HG03558 (cell line): ENCODE results near the gene SERPINI1.
A peak's percentile ranks its signal among the peaks of the same experiment; 100 is the strongest.

Experiments used
- ATAC-seq: cut with Tn5 transposase; IDR thresholded peaks from one replicate; pipeline ENCODE4 v1.9.1; 2021; ENCODE audit warnings: moderate number of reproducible peaks; ENCODE audit not compliant: unreplicated experiment; ENCODE audit errors: extremely low read depth

Gene SERPINI1

GRCh38 chr3:167733961-167734497, 1.5 kb upstream of the SERPINI1 start:
- no peak for ATAC-seq

DNA sequence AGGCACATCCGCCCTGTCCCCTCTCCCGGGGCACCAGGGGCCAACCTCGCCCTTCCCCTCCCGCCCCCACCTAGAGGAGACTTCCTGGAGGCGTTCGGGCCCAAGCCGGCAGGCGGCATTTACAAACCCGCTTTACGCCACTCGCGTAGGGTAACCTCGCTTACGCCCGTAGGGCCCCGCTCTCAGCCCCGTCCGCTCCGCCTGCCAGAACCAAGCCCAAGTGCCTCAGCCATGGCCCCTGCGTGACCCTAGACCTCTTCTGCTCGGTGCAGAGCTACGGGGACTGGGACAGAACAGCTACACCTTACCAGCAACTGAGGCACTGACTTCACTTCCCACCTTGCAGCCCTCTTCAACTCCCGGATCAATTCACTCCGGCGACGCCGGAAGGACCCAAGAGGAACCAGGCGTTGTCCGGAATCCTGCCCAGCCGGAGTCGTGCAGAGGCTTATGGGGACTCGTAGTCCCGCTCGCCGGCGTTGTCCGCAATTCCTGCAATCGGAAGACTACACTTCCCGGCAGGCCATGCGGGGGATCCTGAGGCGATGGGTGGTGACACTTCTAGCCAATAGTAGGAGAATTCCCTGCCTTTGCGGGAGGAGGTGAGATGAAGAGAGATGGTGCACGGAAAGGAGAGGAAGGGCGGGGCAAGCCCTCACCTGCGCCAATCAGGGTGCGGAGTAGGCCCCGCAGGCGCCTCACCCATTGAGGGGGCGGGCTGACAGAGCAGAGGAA, 856 bp upstream of the SERPINI1 start, which contains the start of gene PDCD10:
PDCD10 (minus strand) TSS at position 395 of the 735 bp plus-strand sequence. CDS start 14,735 bp downstream, outside the sequence.
- peak; percentile 82 for ATAC-seq

GRCh38 chr3:167736264-167736787, 805 bp downstream of the SERPINI1 start:
- ATAC-seq = no peak

DNA sequence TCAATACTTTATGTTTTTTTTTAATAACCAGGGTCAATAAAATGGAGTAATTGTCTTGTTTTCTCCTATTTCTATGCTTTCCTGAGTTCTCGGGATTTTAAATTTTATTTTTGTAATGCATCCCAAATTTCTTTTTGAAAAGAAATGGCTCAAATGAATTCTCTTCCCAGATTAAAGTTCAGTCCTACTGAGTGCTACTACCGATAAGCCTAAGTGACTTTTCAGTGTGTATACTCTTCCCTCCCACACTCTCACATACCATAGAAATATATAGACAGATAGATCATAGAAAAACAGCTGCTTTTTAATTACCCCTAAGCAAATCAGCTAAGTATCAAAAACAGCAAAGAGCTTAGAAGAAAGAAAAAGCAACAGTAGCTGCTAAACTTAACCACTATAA, 1.5 kb downstream of the SERPINI1 start:
- no peak for ATAC-seq

DNA sequence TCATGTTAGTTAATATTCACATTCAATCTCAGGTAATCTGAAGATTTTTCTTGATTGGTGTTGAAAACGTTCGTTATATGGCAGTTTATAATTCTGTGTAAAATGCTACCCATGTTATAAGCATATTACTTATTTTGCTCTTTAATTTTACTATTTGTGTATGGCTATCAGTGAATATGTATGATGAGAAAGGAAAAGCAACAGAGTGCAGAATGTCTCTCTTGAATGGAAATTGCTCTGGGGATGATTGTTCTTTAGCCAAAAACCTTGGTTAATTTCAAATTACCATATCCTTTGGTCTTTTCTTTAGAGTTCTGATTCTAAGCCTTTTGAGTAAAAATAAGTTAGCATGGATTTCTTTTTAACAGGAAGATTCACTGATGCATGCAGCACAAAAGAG, 2.5 kb downstream of the SERPINI1 start:
- no peak for ATAC-seq

DNA sequence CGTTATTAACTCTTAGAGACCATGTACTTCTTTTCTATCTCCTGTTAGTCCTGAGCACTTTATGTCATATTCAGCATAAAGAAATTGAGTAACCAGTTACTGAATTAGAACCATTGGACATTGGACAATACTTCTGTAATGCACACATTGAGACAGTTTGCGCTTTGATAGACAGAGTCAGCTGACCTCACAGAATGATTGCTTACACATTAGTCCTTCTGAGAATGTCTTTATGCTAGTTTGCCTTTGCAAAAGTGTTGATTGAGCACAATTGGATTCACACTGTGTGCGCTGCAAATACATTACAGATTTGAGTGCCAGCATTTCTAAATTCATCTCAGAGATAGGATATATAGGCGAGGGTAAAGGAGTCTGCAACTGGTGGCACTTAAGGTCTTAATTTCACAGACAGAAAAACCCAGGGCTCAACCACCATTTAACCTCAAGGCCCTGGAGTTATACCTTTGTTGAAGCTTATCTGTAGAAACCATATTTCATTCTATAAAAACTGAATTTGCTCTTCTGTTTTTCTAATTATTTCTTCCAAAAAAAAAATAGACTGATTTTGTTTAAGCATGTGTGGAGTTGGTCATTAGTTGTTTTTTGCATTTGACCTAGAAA, 3.8 kb downstream of the SERPINI1 start:
- ATAC-seq = no peak

GRCh38 chr3:167740961-167741587, 5.6 kb downstream of the SERPINI1 start:
- ATAC-seq = peak; percentile 97

DNA sequence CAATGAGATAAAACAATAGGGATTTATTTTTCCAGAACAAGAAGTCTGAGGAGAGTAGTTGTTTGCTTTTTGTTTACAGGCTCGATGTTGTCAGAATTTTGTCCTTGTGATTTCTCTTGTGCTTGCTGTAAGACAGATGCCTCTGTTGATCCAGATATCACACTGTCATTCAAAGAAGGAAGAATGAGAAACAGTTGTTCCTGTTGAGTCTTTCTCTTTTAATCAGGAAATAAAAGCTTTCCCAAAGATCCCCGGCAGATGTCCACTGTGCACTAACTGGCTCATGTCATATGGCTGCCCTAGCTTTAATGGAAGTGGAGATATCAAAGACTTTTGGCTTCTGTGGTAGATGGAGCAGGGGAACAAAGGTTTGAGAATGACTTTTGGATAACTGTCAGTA, 6.8 kb downstream of the SERPINI1 start:
- ATAC-seq = no peak

DNA sequence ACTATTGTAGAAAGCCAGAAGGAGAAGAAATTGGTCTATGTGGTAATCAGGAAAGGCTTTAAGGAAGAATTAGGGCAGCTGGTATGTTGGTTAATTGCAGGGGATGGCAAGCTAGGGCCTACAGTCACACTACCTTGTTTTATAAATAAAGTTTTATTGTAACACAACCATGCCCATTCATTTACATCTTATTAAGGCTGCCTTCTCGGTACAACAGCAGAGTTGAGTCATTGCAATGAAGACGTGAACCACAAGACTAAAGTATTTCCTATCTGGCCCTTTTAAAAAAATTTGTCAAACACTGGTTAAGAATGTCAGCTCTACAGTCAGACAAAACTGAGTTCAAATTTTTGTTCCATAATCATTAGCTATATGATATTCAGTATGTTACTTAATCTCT, 8.3 kb downstream of the SERPINI1 start:
- ATAC-seq = no peak

GRCh38 chr3:167749209-167749608, 13.7 kb downstream of the SERPINI1 start:
- ATAC-seq = no peak

DNA sequence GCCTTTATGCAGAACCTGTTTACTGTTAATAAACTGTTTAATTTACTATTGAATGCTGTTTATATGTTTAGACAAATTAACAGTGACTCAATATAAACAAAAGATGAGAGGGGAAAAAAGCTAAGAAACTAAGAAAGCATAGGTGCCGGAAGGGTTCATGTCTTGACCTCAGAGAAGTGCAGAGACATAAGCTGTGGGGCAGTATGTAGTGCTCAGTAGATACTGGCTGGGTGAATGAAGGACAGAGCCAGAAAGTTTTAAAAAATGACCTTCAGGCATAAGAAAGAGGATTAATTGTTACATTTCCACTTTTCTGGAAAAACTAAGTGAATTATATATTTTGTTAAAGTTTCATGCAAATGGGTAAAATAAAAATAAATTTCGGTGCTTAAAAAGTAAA, 14.2 kb downstream of the SERPINI1 start:
- ATAC-seq = no peak

DNA sequence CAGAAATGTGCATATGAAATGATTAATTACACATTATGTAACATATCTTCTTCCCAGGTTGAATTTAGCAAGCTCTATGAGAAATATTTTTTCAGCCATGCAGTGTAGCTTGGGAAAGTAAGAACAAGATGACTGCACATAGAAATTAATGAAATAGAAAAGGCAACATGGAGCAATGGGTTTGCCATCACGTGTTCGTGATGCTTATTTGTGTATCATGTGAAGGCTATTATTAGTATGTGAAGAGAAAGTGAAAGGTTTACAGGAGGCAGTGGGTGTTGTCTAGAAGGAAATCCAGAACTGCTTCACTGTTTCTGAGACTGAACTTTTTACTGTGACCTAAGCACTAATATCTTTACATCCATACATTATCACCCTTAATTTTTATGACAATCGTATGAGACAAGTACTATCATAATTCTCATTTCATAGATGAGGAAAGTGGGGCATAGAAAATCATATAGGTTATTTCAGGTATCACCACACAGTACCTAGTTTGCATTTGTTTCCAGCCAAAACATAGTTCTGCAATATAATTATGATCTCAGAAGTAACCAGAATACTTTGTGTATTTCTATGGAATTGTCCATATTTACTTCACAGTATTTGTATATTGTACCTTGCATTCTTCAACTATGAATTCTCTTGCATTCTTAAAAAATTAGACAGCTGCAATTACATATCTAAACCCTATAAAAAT, 14.9 kb downstream of the SERPINI1 start:
- ATAC-seq = peak; percentile 99

DNA sequence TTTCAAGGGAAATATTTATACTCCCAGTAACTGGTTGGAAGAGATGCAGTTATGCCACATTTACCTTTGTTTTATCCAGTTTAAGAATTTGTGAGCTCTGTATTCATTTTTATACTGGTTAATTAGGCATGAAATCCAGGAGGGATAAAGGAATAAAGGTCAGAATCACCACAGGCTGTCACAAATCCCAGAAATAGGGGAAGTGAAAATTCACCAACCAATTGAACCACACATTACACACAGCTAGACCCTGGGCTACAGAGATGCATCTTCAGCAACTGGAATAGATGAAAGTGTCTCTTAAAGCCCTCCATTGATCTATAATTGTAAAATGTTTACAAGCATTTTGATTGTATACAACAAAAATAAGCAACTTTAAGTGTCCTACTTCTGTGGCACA, 18.5 kb downstream of the SERPINI1 start:
- ATAC-seq = no peak

DNA sequence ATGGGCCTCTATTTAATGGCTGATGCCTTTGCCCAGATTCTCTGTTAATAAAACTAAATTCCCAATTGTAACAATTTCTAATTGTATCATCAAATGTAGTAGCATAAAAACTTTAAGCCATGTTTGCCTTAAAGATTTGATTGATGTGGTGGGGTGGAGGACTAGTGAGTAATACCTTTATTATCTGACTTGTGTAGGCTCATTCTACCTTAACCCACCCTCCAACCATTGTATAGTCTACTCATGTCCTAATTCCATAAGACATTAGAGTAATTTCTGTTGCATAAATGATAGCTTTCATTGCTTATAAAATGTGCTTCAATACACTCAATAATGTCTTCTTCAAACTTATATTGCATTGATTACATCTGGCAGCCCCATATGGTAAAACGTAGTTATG, 25.8 kb downstream of the SERPINI1 start:
- ATAC-seq = no peak

DNA sequence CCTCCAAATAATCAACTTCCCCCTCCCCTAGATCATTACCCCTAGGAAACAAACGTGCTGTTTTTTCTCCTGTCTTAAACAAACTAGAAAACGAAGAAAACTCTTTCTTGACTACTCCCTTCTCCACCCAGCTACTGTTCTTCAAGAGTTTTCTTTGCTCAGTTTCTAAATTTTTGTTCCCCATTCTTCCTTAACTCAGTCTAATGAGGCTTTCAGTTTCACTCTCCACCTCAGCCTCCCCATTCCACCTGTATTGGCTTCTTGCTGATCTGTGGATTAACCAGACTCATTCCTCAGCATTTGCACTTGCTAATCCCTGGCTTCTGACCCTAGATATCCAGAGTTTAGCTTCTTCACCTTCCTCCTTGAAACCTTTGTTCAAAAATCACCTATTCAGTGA, 26.8 kb downstream of the SERPINI1 start:
- ATAC-seq = no peak

DNA sequence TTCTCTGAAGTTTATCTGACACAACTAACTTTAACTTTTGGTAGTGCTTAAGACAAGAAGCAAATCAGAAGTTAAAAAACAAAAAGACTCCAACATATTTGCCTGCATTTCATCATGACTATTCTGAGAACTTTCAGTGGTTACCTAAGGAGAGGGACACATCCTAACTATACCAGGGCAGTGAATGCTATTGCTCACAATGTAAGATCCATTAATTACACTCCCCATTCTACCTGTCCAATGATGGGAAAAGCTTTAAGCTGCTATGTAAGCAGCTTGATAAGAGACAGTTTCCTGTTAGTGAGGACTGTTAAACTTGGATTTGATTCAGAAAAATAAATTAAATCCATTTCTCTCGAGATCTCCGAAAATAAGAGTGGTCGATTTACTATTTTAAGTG, 37.5 kb downstream of the SERPINI1 start:
- no peak for ATAC-seq

DNA sequence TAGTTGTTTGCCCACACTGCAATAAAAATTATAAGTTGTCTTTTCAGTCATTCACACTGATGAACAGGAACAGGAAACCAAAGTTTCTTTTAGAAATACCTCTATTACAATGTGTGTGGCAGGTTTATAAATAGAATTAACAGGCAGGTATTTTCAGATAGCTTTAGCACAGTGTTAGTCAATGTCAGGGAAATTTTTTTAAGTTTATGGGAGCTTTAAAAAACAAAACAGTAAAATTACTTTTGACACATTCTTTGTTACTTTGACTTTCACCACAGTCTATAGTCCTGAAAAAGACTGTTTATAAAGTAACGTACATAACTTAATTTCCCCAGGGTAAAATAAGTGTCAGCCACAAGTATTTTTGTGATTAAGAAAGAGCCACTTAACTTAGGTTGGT, 38.1 kb downstream of the SERPINI1 start:
- peak; percentile 85 for ATAC-seq

GRCh38 chr3:167776066-167776685, 40.7 kb downstream of the SERPINI1 start:
- no peak for ATAC-seq

DNA sequence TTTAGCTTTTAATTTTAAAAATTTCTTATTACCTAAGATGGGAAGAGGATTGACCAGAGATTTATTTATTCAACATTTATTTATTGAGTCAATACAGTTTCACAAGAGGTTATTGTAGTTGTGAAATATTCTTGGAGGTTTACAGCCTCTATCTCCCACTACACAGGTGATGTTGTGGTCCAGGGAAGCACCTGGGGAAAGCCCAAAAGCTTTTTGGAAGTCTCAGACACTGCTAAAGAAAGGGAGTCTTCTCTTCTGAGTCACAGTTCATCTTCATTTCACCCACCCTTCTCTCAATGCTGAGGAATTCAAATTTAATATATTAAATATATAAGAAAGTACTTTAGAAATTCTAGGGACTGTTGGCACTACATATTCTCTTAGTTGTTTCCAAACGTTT, 41.8 kb downstream of the SERPINI1 start:
- peak; percentile 36 for ATAC-seq
